K562 (cell line): ENCODE data around the gene DCAF8. TPM values are rescaled to one million over a fixed set of nuclear protein-coding genes. Genes with fewer than 3 reads are reported as not detected.
A peak's percentile ranks its signal among the peaks of the same experiment; 100 is the strongest.

Source experiments
- ATAC-seq: fragments of 200-7000 bp; cut with Tn5 transposase; 3 replicates; pipeline ENCODE4 v1.9.1; 2020; ENCODE audit warnings: moderate library complexity
- BruUV-seq: library from RNA; stranded (reverse); fragments of 400-500 nt; replicated peaks from 2 replicates; lab custom pipeline; 2021; lab: Mats Ljungman, UMichigan
- CTCF ChIA-PET: fragments of 300-600 bp; formaldehyde crosslinking; extraction: SDS; loops from one replicate; lab custom pipeline; 2021; ENCODE audit warnings: low intra/inter-chr PET ratio; lab: Yijun Ruan, JAX
- POLR2A ChIA-PET: fragments of 300-600, 350-650 bp; sonication (Branson Sonifier 250); formaldehyde crosslinking; extraction: SDS; loops from one replicate; lab custom pipeline; 2021; ENCODE audit warnings: antibody characterized with exemption, inconsistent platforms; lab: Yijun Ruan, JAX
- DNase-seq, 4 experiments: peaks; one replicate each; pipeline versions ENCODE4 v3.0.0 to v3.0.0-alpha.2; 2011 to 2018; ENCODE audit warnings: low spot score in 3 of 4, mixed read lengths in 3 of 4; ENCODE audit errors: extremely low read depth in 1 of 4
- FAIRE-seq: peaks from 2 replicates; lab custom pipeline; 2011; peaks lifted over from hg19 to GRCh38; lab: Jason Lieb, UNC
- H2AFZ ChIP-seq: 2 replicates; pipeline ENCODE4 v1.6.0; 2011; ENCODE audit warnings: low read depth, low read length, control low read depth, inconsistent platforms
- H3K27ac ChIP-seq: fragments of 200-600 bp; 3 replicates; pipeline ENCODE4 v1.8.0; 2011; ENCODE audit warnings: low read depth, mild to moderate bottlenecking, control low read depth, inconsistent platforms, low read length, moderate library complexity, mixed read lengths; ENCODE audit errors: extremely low read depth
- H3K27me3 ChIP-seq, 2 experiments: fragments of 300-600 bp in 1 of 2; 2 replicates in 1 of 2; 3 replicates in 1 of 2; pipeline versions ENCODE4 v1.6.0 to v1.8.0; 2011; ENCODE audit warnings: inconsistent platforms in 2 of 2, low read length in 2 of 2, mild to moderate bottlenecking in 1 of 2, mixed read lengths in 1 of 2, moderate library complexity in 1 of 2; ENCODE audit not compliant: control insufficient read depth in 2 of 2, insufficient read depth in 2 of 2
- H3K36me3 ChIP-seq: fragments of 300-600 bp; 3 replicates; pipeline ENCODE4 v1.8.0; 2011; ENCODE audit warnings: mild to moderate bottlenecking, low read length, inconsistent platforms; ENCODE audit not compliant: control insufficient read depth, insufficient read depth
- H3K4me1 ChIP-seq, 2 experiments: fragments of 200-600 bp in 1 of 2; replicated peaks in 1 of 2; 2 replicates in 1 of 2; 3 replicates in 1 of 2; pipeline versions ENCODE4 v1.5.1 to v1.8.0; 2011; ENCODE audit warnings: inconsistent platforms in 2 of 2, low read length in 2 of 2, mild to moderate bottlenecking in 1 of 2, mixed read lengths in 1 of 2, moderate library complexity in 1 of 2; ENCODE audit not compliant: control insufficient read depth in 2 of 2, insufficient read depth in 2 of 2
- H3K4me2 ChIP-seq: 2 replicates; pipeline ENCODE4 v1.6.1; 2011; ENCODE audit warnings: low read length, control low read depth, inconsistent platforms, mixed read lengths; ENCODE audit not compliant: insufficient read depth
- H3K4me3 ChIP-seq: fragments of 200-600 bp; sonication (generic), shearing (Covaris generic); 2 replicates; pipeline ENCODE4 v1.5.1; 2016; ENCODE audit warnings: control low read depth, inconsistent platforms
- H3K79me2 ChIP-seq: fragments of 200-600 bp; 3 replicates; pipeline ENCODE4 v1.8.0; 2011; ENCODE audit warnings: low read length, inconsistent platforms; ENCODE audit not compliant: control insufficient read depth, insufficient read depth
- H3K9ac ChIP-seq, 2 experiments: 2 replicates each; pipeline versions ENCODE4 v1.6.0 to v1.6.1; 2011; ENCODE audit warnings: low read depth in 2 of 2, low read length in 2 of 2, control low read depth in 1 of 2, inconsistent platforms in 1 of 2, mild to moderate bottlenecking in 1 of 2, mixed read lengths in 1 of 2; ENCODE audit not compliant: insufficient read depth in 1 of 2
- H3K9me1 ChIP-seq: one replicate; pipeline ENCODE4 v1.6.0; 2011; ENCODE audit warnings: inconsistent platforms, mild to moderate bottlenecking, low read length, moderate library complexity; ENCODE audit not compliant: control insufficient read depth, insufficient read depth
- H3K9me3 ChIP-seq: replicated peaks from 2 replicates; pipeline ENCODE4 v1.5.1; 2011; ENCODE audit warnings: low read depth, low read length, inconsistent platforms; ENCODE audit not compliant: control insufficient read depth, insufficient read depth
- H4K20me1 ChIP-seq: replicated peaks from 2 replicates; pipeline ENCODE4 v1.6.1; 2011; ENCODE audit warnings: low read length, inconsistent platforms, mixed read lengths; ENCODE audit not compliant: control insufficient read depth, insufficient read depth
- POLR2B ChIP-seq: fragments of 450-650 bp; IDR thresholded peaks from 2 replicates; pipeline ENCODE4 v1.6.1; 2018; ENCODE audit warnings: low read depth; ENCODE audit not compliant: partially characterized antibody
- POLR3A ChIP-seq: IDR thresholded peaks from 2 replicates; pipeline ENCODE4 v1.6.1; 2011; ENCODE audit warnings: borderline replicate concordance, mild to moderate bottlenecking, moderate library complexity; ENCODE audit not compliant: insufficient read length, insufficient read depth; ENCODE audit errors: extremely low read depth
- SPI1 ChIP-seq: IDR thresholded peaks from 2 replicates; pipeline ENCODE4 v1.6.1; 2011; ENCODE audit warnings: low read depth, low read length, control low read depth, borderline replicate concordance
- ZFP30 ChIP-seq: fragments of 250-450 bp; sonication (Bioruptor Pico); IDR thresholded peaks from 2 replicates; pipeline ENCODE4 v1.8.0; 2022; ENCODE audit warnings: moderate library complexity, mild to moderate bottlenecking, inconsistent platforms, borderline replicate concordance
- ZNF263 ChIP-seq: sonication (generic); formaldehyde crosslinking; IDR thresholded peaks from 2 replicates; pipeline ENCODE4 v1.8.0; 2022; ENCODE audit warnings: mild to moderate bottlenecking, missing genetic modification reagents, borderline replicate concordance
- ZNF655 ChIP-seq: fragments of 250-450 bp; sonication (Bioruptor Pico); IDR thresholded peaks from 2 replicates; pipeline ENCODE4 v1.5.0; 2021
- ZNF780A ChIP-seq: fragments of 250-450 bp; sonication (Bioruptor Pico); IDR thresholded peaks from 2 replicates; pipeline ENCODE4 v1.5.0; 2021; ENCODE audit warnings: mild to moderate bottlenecking
- WGBS: fragments of 100-300 bp; shearing (Covaris generic); methylation state at CpG from one replicate; pipeline ENCODE4 v1.1.6; 2016; ENCODE audit warnings: low coverage, mixed read lengths; ENCODE audit not compliant: insufficient coverage; ENCODE audit errors: missing lambda C conversion rate; 5-methylcytosine and 5-hydroxymethylcytosine counted together
- in situ Hi-C: fragments of 300-500 bp; cut with MboI; formaldehyde crosslinking; loops from 4 replicates; pipeline ENCODE4 v1.15.0; 2018; ENCODE audit warnings: inconsistent platforms, mixed read lengths
- intact Hi-C: fragments of 100-400 bp; cut with micrococcal nuclease; formaldehyde crosslinking; loops from 2 replicates; pipeline ENCODE4 v1.14.2; 2022
- polyA plus RNA-seq, 8 experiments: library from polyadenylated mRNA; depleted of rRNA in 4 of 8; stranded (reverse) in 5 of 8; unstranded in 3 of 8; fragments of >200 nt; fragmentation: Nextera tagmentation in 2 of 8; fragmentation: Illumina TruSeq in 1 of 8; extraction: Ambion mirVana in 2 of 8; extraction: Trizol in 1 of 8; gene quantifications; 2 replicates each; pipeline versions ENCODE4 v1.2.1 to v1.2.3, GENCODE V29; 2011 to 2014; ENCODE audit warnings: inconsistent platforms in 1 of 8, missing spikeins in 1 of 8
- total RNA-seq, 7 experiments: library from RNA; depleted of rRNA in 6 of 7; stranded (reverse); fragments of >200 nt in 6 of 7; fragmentation: Illumina TruSeq in 2 of 7; extraction: Trizol in 2 of 7; gene quantifications; 2 replicates each; pipeline versions ENCODE4 v1.2.1 to v1.2.3, GENCODE V29; 2011 to 2021; ENCODE audit warnings: low replicate concordance in 1 of 7
- TF ChIP-seq, protein P1 (sequence below): fragments of 250-450 bp; sonication (Bioruptor Pico); IDR thresholded peaks from 2 replicates; pipeline ENCODE4 v1.4.0; 2020
- TF ChIP-seq, protein P2 (sequence below), 2 experiments: IDR thresholded peaks; 2 replicates each; pipeline ENCODE4 v1.6.1; 2011; ENCODE audit warnings: borderline replicate concordance in 1 of 2, control low read depth in 1 of 2, low read depth in 1 of 2, low read length in 1 of 2, mild to moderate bottlenecking in 1 of 2, mixed read lengths in 1 of 2, moderate library complexity in 1 of 2; ENCODE audit not compliant: insufficient read depth in 1 of 2, insufficient read length in 1 of 2, poor library complexity in 1 of 2, severe bottlenecking in 1 of 2; ENCODE audit errors: extremely low read depth in 1 of 2
- TF ChIP-seq, protein P3 (sequence below): fragments of 200-800 bp; sonication (Bioruptor generic); IDR thresholded peaks from 2 replicates; pipeline ENCODE4 v1.6.1; 2017; ENCODE audit warnings: missing genetic modification characterization, missing compliant biosample characterization

The DCAF8 gene
- total and polyA plus RNA-seq, 9 of the 15 experiments (the other 6 are each of a cell fraction or from before 2014, with no cell fraction given), result 11.6 to 149 (median 81.3) TPM

DNA sequence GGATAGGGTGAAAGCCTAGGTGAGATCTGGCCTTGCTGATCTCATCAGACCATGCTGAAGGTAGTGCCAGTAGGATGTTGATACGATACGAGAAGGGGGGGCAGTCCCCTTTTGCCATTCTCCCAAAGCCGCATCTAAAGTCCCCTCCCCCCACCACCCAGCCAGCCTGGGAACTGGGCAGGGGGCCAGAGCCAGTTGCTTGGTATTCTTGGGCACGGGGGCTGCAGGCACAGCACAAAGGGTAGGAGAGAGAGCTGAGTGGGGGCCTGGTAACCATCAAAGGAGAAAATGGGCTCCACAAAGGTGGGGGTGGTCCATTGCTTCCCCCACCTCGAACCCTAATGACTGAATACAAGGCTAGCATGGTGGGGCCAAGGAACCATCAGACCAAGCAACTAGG lies 51.8 kb downstream of the DCAF8 start (continued):
- TF ChIP-seq, protein P1, sequence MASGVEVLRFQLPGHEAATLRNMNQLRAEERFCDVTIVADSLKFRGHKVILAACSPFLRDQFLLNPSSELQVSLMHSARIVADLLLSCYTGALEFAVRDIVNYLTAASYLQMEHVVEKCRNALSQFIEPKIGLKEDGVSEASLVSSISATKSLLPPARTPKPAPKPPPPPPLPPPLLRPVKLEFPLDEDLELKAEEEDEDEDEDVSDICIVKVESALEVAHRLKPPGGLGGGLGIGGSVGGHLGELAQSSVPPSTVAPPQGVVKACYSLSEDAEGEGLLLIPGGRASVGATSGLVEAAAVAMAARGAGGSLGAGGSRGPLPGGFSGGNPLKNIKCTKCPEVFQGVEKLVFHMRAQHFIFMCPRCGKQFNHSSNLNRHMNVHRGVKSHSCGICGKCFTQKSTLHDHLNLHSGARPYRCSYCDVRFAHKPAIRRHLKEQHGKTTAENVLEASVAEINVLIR (CRISPR knock-in tag), result no peak
- TF ChIP-seq ZNF263, result no peak
- no peak for TF ChIP-seq ZNF655 (CRISPR knock-in tag)
- TF ChIP-seq ZFP30, result no peak
- TF ChIP-seq POLR3A, result no peak

DNA sequence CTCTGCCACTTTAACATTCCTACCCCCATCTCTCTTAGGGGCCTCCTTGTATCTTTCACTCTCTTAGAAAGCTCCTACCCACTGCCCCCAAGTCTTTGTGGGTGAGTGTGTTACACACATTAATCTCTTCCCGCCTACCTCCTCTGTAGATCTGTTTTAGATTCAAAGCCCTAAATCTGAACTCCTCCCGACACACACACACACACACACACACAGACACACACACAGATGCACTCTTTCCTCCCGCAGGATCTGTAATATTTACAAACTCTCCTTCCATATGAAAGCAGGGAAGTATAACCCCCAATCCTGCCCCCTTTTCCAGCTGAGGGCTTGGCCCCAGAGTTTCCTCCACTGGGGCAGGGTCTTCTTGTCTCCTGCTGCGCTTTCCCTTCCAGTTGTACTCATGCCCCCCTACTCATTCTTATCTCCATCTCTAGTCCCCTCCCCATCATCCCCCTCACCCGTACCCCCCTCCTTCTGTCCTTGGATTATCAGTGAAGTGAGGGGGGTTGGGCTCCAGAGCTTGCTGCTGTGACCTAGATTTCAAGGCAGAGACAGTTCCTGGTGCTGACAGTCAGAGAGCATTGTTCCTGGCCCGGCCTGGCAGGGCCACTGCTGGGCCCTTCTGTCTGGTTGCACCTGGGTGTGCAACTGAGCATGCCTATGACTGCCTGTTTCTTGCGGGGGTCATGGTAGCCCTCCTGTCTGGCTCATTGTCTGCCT lies 52.9 kb downstream of the DCAF8 start:
- in situ Hi-C loops, result no loop called here
- Histone ChIP-seq H3K4me1 (peaks cover 23 to 24% of the 10 kb centered on the region in 2 experiments), H2AFZ (no peak overlapping the region), H3K9me1 (no peaks in the 10 kb centered on the region), H3K27me3 (no peaks in the 10 kb centered on the region), H4K20me1 (peaks cover 5% of the 10 kb centered on the region; the same call in 1 of the 2 replicates), H3K9me3 (no peaks in the 10 kb centered on the region), H3K27ac (no peak overlapping the region), H3K4me2 (no peak overlapping the region; the same call in 1 of the 2 replicates), H3K4me3 (no peak overlapping the region), H3K36me3 (peaks cover 73% of the 10 kb centered on the region; the same call in 2 of the 3 replicates), H3K9ac (peak overlapping the region in 1 of 2 experiments; percentile 88; a peak in 2 of 4 replicates), H3K79me2 (peaks cover 16% of the 10 kb centered on the region)
- no TSS peak for BruUV-seq
- ATAC-seq (no peak), FAIRE-seq (no peak), DNase-seq (no peak)
- ChIA-PET POLR2A (interaction anchor here (0.5 to 3.4 kb wide), 8 partner anchors 10 to 900 kb away, joined by 3 to 41 read pairs (median 4); partner anchors contain the start of gene PEX19), CTCF (interaction anchor here (0.7 kb wide), 1 partner anchor 44 kb away, joined by 3 read pairs; no protein-coding TSS in a partner anchor)
- TF ChIP-seq, protein P2, sequence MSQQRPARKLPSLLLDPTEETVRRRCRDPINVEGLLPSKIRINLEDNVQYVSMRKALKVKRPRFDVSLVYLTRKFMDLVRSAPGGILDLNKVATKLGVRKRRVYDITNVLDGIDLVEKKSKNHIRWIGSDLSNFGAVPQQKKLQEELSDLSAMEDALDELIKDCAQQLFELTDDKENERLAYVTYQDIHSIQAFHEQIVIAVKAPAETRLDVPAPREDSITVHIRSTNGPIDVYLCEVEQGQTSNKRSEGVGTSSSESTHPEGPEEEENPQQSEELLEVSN (IDR thresholded peaks at IDR 0.05; ENCODE audit: borderline replicate concordance in 1 of 2, extremely low read depth in 1 of 2, insufficient read depth in 1 of 2, insufficient read length in 1 of 2, low read depth in 1 of 2, low read length in 1 of 2, poor library complexity in 1 of 2, severe bottlenecking in 1 of 2), result no peak
- TF ChIP-seq ZNF780A (CRISPR knock-in tag) (no peak), POLR2B (peak; percentile 36), SPI1 (no peak)
- TF ChIP-seq, protein P3, sequence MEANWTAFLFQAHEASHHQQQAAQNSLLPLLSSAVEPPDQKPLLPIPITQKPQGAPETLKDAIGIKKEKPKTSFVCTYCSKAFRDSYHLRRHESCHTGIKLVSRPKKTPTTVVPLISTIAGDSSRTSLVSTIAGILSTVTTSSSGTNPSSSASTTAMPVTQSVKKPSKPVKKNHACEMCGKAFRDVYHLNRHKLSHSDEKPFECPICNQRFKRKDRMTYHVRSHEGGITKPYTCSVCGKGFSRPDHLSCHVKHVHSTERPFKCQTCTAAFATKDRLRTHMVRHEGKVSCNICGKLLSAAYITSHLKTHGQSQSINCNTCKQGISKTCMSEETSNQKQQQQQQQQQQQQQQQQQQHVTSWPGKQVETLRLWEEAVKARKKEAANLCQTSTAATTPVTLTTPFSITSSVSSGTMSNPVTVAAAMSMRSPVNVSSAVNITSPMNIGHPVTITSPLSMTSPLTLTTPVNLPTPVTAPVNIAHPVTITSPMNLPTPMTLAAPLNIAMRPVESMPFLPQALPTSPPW (CRISPR knock-in tag), result peak; percentile 46
- WGBS, result 63% methylated on average over 5 of the region's 7 CpGs
- intact Hi-C loops, result no loop called here
